ENCODE data around the gene SHISAL2B.

DNA sequence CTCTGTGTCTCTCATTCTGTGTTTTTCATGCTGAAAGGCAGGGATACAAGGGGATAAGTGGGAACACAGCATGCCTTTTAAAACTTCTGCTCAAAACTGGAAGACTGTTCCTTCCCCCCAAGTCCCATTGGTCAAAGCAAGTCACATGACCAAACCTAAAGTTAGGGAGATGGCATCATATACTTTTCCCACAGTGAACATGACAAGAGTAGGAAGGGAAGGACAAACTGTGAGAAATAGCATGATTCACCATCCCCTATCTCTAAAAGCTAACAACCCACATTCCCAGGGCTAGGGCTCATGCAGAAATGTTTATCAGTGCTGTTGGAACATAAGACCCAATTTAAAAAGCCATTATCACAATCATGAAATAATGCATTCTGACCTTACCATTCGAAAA, 24.2 kb upstream of the SHISAL2B start:
- TF ChIP-seq CTCF (IDR thresholded peaks at IDR 0.05; ENCODE audit: insufficient read depth, low read length, poor library complexity, severe bottlenecking) (no peak), EZH2phosphoT487 (conservative IDR thresholded peaks at IDR 0.05; ENCODE audit: low read length) (no peak)

All from SU-DHL-6 (cell line).